Trophoblast cell (in vitro differentiated cells and primary cell): ENCODE results near the gene LYPD1.

Experiments
- DNase-seq, 2 donors: peaks; one replicate each; pipeline ENCODE4 v3.0.0-alpha.2; 2016
- H2AFZ ChIP-seq: 2 replicates; pipeline ENCODE4 v1.6.1; 2013; ENCODE audit warnings: low read length, moderate library complexity, mild to moderate bottlenecking; ENCODE audit not compliant: insufficient read depth, poor library complexity
- H2AK5ac ChIP-seq: 2 replicates; pipeline ENCODE4 v1.6.1; 2013; ENCODE audit warnings: mild to moderate bottlenecking, low read length
- H2BK120ac ChIP-seq: 2 replicates; pipeline ENCODE4 v1.6.1; 2013; ENCODE audit warnings: low read length, mild to moderate bottlenecking, moderate library complexity; ENCODE audit not compliant: insufficient read depth, poor library complexity
- H2BK12ac ChIP-seq: 2 replicates; pipeline ENCODE4 v1.6.1; 2013; ENCODE audit warnings: mild to moderate bottlenecking, low read length, moderate library complexity
- H2BK5ac ChIP-seq: 2 replicates; pipeline ENCODE4 v1.6.1; 2013; ENCODE audit warnings: low read length, low read depth, moderate library complexity, mild to moderate bottlenecking; ENCODE audit not compliant: poor library complexity
- H3K14ac ChIP-seq: 2 replicates; pipeline ENCODE4 v1.6.1; 2013; ENCODE audit warnings: mild to moderate bottlenecking, low read length
- H3K18ac ChIP-seq: 2 replicates; pipeline ENCODE4 v1.6.1; 2013; ENCODE audit warnings: mild to moderate bottlenecking, low read length
- H3K23ac ChIP-seq: 2 replicates; pipeline ENCODE4 v1.6.1; 2013; ENCODE audit warnings: low read length
- H3K27ac ChIP-seq: 2 replicates; pipeline ENCODE4 v1.5.1; 2013; ENCODE audit warnings: low read depth, mild to moderate bottlenecking, inconsistent platforms, low read length, moderate library complexity
- H3K27me3 ChIP-seq: 2 replicates; pipeline ENCODE4 v1.6.1; 2013; ENCODE audit warnings: inconsistent platforms, mild to moderate bottlenecking, low read length, moderate library complexity; ENCODE audit not compliant: insufficient read depth
- H3K36me3 ChIP-seq, 2 experiments: 1 replicate in 1 of 2; 2 replicates in 1 of 2; pipeline ENCODE4 v1.6.1; 2013; ENCODE audit warnings: low read length in 2 of 2, mild to moderate bottlenecking in 2 of 2, moderate library complexity in 1 of 2; ENCODE audit not compliant: insufficient read depth in 2 of 2, control insufficient read depth in 1 of 2
- H3K4ac ChIP-seq: 2 replicates; pipeline ENCODE4 v1.6.1; 2013; ENCODE audit warnings: low read depth, mild to moderate bottlenecking, low read length, moderate library complexity
- H3K4me1 ChIP-seq, 2 experiments: 1 replicate in 1 of 2; 2 replicates in 1 of 2; pipeline ENCODE4 v1.6.1; 2013; ENCODE audit warnings: low read length in 2 of 2, mild to moderate bottlenecking in 2 of 2, moderate library complexity in 1 of 2; ENCODE audit not compliant: insufficient read depth in 2 of 2, control insufficient read depth in 1 of 2
- H3K4me2 ChIP-seq: 2 replicates; pipeline ENCODE4 v1.6.1; 2013; ENCODE audit warnings: inconsistent platforms, mild to moderate bottlenecking, low read length, moderate library complexity
- H3K4me3 ChIP-seq: 2 replicates; pipeline ENCODE4 v1.5.1; 2013; ENCODE audit warnings: mild to moderate bottlenecking, low read depth, low read length, inconsistent platforms
- H3K79me1 ChIP-seq: one replicate; pipeline ENCODE4 v1.6.1; 2013; ENCODE audit warnings: low read length
- H3K79me2 ChIP-seq: 2 replicates; pipeline ENCODE4 v1.6.1; 2013; ENCODE audit warnings: low read length, mild to moderate bottlenecking; ENCODE audit not compliant: control insufficient read depth, insufficient read depth, poor library complexity
- H3K9ac ChIP-seq: 2 replicates; pipeline ENCODE4 v1.6.1; 2013; ENCODE audit warnings: mild to moderate bottlenecking, low read length
- H3K9me3 ChIP-seq: 2 replicates; pipeline ENCODE4 v1.6.1; 2013; ENCODE audit warnings: low read depth, mild to moderate bottlenecking, control low read depth, inconsistent platforms, low read length; ENCODE audit not compliant: insufficient read depth
- H4K12ac ChIP-seq: 2 replicates; pipeline ENCODE4 v1.6.1; 2013; ENCODE audit warnings: low read depth, mild to moderate bottlenecking, low read length, moderate library complexity
- H4K8ac ChIP-seq: 2 replicates; pipeline ENCODE4 v1.6.1; 2013; ENCODE audit warnings: low read depth, mild to moderate bottlenecking, low read length, moderate library complexity
- H4K91ac ChIP-seq: one replicate; pipeline ENCODE4 v1.6.1; 2013; ENCODE audit warnings: low read depth, mild to moderate bottlenecking, low read length, moderate library complexity
- WGBS: extraction: QIAGEN DNeasy Blood & Tissue Kit; methylation state at CpG from one replicate; pipeline ENCODE4 v1.1.7; 2013; ENCODE audit warnings: missing lambda C conversion rate; ENCODE audit not compliant: insufficient read length, insufficient coverage; ENCODE audit errors: extremely low coverage; 5-methylcytosine and 5-hydroxymethylcytosine counted together

LYPD1 gene

DNA sequence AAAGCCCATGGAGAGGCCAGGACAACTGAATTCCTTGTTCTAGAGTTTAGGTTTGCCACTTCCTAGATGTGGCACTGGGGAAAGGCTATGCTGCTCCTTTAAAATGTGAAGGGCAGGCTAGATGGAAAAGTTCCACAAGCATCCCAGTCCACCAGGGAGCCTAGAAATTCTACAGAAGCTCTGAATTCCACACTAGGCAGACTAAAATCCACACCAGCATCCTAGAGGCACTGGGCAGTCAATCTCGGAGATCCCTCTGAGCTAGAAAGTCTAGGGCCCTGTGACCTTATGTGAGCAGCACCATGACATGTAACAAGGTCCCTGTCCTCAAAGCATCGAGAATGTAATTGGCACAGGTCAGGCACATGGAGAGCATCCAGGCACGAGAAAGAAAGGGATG is 71.5 kb downstream of the LYPD1 start:
- Histone ChIP-seq H4K12ac (no peak overlapping the region), H4K91ac (no peak overlapping the region), H3K79me2 (no peaks in the 10 kb centered on the region), H2BK12ac (no peak overlapping the region), H2AFZ (no peak overlapping the region), H3K4me3 (no peak overlapping the region), H2BK5ac (no peak overlapping the region), H2BK120ac (no peak overlapping the region), H3K14ac (no peak overlapping the region), H3K4me2 (no peak overlapping the region), H3K36me3 (no peaks in the 10 kb centered on the region), H3K23ac (no peak overlapping the region), H3K27me3 (no peaks in the 10 kb centered on the region), H3K9ac (no peak overlapping the region), H3K18ac (no peak overlapping the region), H3K4me1 (no peaks in the 10 kb centered on the region), H3K4ac (no peak overlapping the region), H2AK5ac (no peak overlapping the region), H3K9me3 (no peaks in the 10 kb centered on the region), H4K8ac (no peak overlapping the region), H3K79me1 (no peaks in the 10 kb centered on the region), H3K27ac (no peak overlapping the region)
- no CpG with 5 or more reads among the region's 3 CpGs for WGBS
- DNase-seq = no peak

DNA sequence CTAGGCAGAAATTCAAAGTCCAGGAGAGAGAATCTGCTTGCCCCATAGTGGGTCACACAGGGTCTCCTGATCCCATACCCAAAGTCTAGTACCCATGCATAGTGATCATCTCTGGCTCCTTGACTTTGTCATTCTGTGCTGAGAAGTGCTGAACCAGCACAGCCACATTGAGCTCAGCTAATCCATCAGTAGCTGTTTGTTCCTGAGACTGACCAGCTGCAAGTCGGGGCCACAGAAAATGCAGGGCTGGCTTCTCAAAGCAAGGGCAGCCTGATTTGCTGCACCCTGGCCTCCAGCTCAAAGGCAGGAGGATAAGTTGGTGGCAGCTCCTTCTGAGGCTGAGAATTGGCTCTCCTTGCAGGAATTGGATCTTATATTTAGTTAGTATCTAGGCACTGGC is 72.2 kb downstream of the LYPD1 start:
- H2AFZ ChIP-seq = no peak overlapping the region
- H3K27me3 ChIP-seq = no peaks in the 10 kb centered on the region
- no peaks in the 10 kb centered on the region for H3K79me2 ChIP-seq

DNA sequence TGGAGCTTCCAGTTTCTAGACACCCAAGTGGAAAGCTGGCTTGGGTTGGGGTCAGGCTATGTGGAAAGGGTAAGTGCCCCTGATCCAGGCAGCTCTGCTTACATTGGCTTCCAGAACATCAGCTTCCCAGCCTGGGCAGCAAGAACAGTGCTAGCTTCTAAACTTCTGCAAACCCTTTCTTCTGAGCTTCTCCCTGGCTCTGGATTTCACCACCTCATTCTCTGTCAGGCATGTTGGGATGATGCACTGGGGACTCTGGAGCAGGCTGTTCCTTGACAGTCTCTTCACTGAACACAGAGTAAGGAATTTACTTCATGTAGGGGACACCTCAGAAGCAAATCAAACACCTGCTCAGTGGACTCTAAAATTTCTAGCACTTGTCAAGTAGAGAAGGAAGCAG is 72.8 kb downstream of the LYPD1 start:
- Histone ChIP-seq H3K9me3 (no peaks in the 10 kb centered on the region), H2AK5ac (no peak overlapping the region), H3K27me3 (no peaks in the 10 kb centered on the region), H3K23ac (no peak overlapping the region), H3K36me3 (no peaks in the 10 kb centered on the region), H2BK5ac (no peak overlapping the region), H3K9ac (no peak overlapping the region), H2BK120ac (no peak overlapping the region), H3K14ac (no peak overlapping the region), H3K79me2 (no peaks in the 10 kb centered on the region), H2AFZ (no peak overlapping the region), H3K4me3 (no peak overlapping the region), H4K91ac (no peak overlapping the region), H4K12ac (no peak overlapping the region), H2BK12ac (no peak overlapping the region), H3K4me1 (peaks cover 0 to 3% of the 10 kb centered on the region in 2 experiments), H4K8ac (no peak overlapping the region), H3K18ac (no peak overlapping the region), H3K4ac (no peak overlapping the region), H3K79me1 (no peaks in the 10 kb centered on the region), H3K27ac (no peak overlapping the region), H3K4me2 (no peak overlapping the region)
- DNase-seq = no peak

More for the DNA sequence above, 72.2 kb downstream of the LYPD1 start:
- Histone ChIP-seq H2BK12ac (no peak overlapping the region), H3K18ac (no peak overlapping the region), H3K4me3 (no peak overlapping the region), H3K4me1 (peaks cover 0 to 3% of the 10 kb centered on the region in 2 experiments), H2BK5ac (no peak overlapping the region), H3K9me3 (no peaks in the 10 kb centered on the region), H3K36me3 (no peaks in the 10 kb centered on the region), H3K23ac (no peak overlapping the region), H3K4me2 (no peak overlapping the region), H3K14ac (no peak overlapping the region), H3K79me1 (no peaks in the 10 kb centered on the region), H3K4ac (no peak overlapping the region), H4K12ac (no peak overlapping the region), H4K91ac (no peak overlapping the region), H2AK5ac (no peak overlapping the region), H4K8ac (no peak overlapping the region), H3K27ac (no peak overlapping the region), H3K9ac (no peak overlapping the region), H2BK120ac (no peak overlapping the region)
- DNase-seq = no peak
- no CpG with 5 or more reads among the region's 1 CpG for WGBS

DNA sequence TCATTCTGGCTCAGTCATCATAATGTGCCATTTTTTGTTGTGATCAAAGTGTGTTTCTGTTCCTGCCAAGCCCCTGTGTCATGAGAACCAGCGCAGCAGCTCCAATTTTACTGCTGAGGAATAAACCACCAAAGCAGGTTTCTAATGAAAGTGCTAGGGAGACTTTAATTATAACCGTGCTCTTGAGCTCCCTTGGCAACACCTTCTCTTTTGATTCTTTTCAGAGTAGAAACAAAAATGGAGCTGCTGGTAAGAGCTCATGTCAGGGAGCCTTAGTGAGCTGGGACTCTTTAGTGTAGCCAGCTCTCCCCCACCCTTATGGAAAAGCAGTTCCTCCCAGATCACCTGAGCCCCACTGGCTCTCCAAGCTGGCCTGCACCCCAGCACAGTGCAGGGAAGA is 74.3 kb downstream of the LYPD1 start:
- no peaks in the 10 kb centered on the region for H3K36me3 ChIP-seq
- H3K23ac ChIP-seq = no peak overlapping the region
- no peak overlapping the region for H2AFZ ChIP-seq
- H3K9me3 ChIP-seq = no peaks in the 10 kb centered on the region
- no peak overlapping the region for H3K9ac ChIP-seq
- peaks cover 0 to 3% of the 10 kb centered on the region in 2 experiments for H3K4me1 ChIP-seq
- no CpG with 5 or more reads among the region's 2 CpGs for WGBS
- H3K4me2 ChIP-seq = no peak overlapping the region
- H4K8ac ChIP-seq = no peak overlapping the region
- H3K4ac ChIP-seq = no peak overlapping the region
- H2BK5ac ChIP-seq = no peak overlapping the region
- no peak for DNase-seq
- H3K79me1 ChIP-seq = no peaks in the 10 kb centered on the region
- no peaks in the 10 kb centered on the region for H3K79me2 ChIP-seq
- H3K14ac ChIP-seq = no peak overlapping the region
- H2BK12ac ChIP-seq = no peak overlapping the region
- no peaks in the 10 kb centered on the region for H3K27me3 ChIP-seq
- no peak overlapping the region for H2AK5ac ChIP-seq
- no peak overlapping the region for H2BK120ac ChIP-seq
- H4K91ac ChIP-seq = no peak overlapping the region
- H3K27ac ChIP-seq = no peak overlapping the region
- no peak overlapping the region for H3K18ac ChIP-seq
- no peak overlapping the region for H4K12ac ChIP-seq
- no peak overlapping the region for H3K4me3 ChIP-seq
